Spleen (tissue), 7 donors: Measurements from ENCODE around the gene RAB27A.

Source experiments
- CTCF ChIP-seq, 11 experiments: fragments of 200-600 bp in 7 of 11; fragments of 450-650 bp in 4 of 11; sonication (generic) in 4 of 11; IDR thresholded peaks in 8 of 11; conservative IDR thresholded peaks in 3 of 11; 1 replicate in 7 of 11; 2 replicates in 4 of 11; pipeline versions ENCODE4 v1.4.0 to v1.8.0; 2016 to 2021; ENCODE audit warnings: antibody characterized with exemption in 11 of 11, inconsistent platforms in 4 of 11, mild to moderate bottlenecking in 1 of 11
- POLR2A ChIP-seq, 3 donors: fragments of 450-650 bp; IDR thresholded peaks; one replicate each; pipeline ENCODE4 v1.5.1; 2017; ENCODE audit warnings: antibody characterized with exemption in 3 of 3, mild to moderate bottlenecking in 1 of 3
- POLR2AphosphoS5 ChIP-seq, 3 donors: sonication (generic); formaldehyde crosslinking; IDR thresholded peaks; one replicate each; pipeline ENCODE4 v1.5.1; 2017; ENCODE audit warnings: antibody characterized with exemption in 3 of 3
- donor health status: DM: no; HTN: no; CAD: no; lungs with moderate emphysema.
- donor health status: DM: no; HTN: no; CAD: no.
- donor health status: DM: no; HTN: no; CAD: no.

GRCh38 chr15:55231455-55231854 is 58.2 kb downstream of the RAB27A start:
- TF ChIP-seq POLR2A (IDR thresholded peaks at IDR 0.05) (no peak), CTCF (IDR thresholded peaks at IDR 0.05 in 8 of 11, conservative IDR thresholded peaks at IDR 0.05 in 3 of 11) (no peak), POLR2AphosphoS5 (IDR thresholded peaks at IDR 0.05) (no peak)
